HG02938 (cell line): Measurements from ENCODE around the gene RINL.

Experiments
- ATAC-seq: cut with Tn5 transposase; IDR thresholded peaks from one replicate; pipeline ENCODE4 v1.9.1; 2021; ENCODE audit warnings: mild to moderate bottlenecking, moderate library complexity; ENCODE audit not compliant: unreplicated experiment

RINL gene

DNA sequence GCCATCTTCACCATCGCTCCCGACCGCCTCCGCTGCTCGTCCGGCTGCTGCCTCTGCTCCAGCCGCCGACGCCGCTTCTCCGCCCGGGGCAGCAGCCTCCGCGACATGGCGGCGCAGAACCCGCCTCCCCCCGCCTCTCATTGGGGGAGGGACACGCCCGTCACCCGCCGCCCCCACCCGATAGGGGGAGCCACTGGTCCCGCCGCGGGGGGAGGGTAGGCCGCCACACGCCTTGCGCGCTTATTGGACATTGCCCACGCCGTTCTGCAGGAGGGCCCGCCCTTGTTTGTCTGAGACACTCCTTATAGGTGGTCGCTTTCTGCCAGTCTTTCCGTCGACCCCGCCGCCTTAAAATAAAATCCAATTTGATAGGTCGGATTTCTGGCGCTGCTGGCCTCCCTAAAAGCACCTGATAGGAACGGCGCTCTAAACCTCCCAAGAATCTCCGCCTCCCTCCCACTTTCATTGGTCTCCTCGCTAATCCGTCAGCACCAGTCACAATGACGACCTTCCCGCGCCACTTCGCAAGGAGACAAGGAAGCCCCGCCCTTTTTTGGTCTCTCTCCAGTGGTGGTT is 28.1 kb downstream of the RINL start, which contains the start of gene HNRNPL:
Gene HNRNPL (minus strand): TSS at position 127 of the 576 bp plus-strand sequence. CDS start 20 bp downstream, at position 107.
- peak; percentile 57 for ATAC-seq

- ATAC-seq, result peak; percentile 14
Measured at GRCh38 chr19:38849147-38849859, 28.8 kb downstream of the RINL start.

GRCh38 chr19:38848299-38849146 is 29.6 kb downstream of the RINL start:
- ATAC-seq, result no peak

GRCh38 chr19:38846097-38846496 is 32.0 kb downstream of the RINL start:
- ATAC-seq, result no peak

- no peak for ATAC-seq
Measured at GRCh38 chr19:38845374-38846024, 32.6 kb downstream of the RINL start.

DNA sequence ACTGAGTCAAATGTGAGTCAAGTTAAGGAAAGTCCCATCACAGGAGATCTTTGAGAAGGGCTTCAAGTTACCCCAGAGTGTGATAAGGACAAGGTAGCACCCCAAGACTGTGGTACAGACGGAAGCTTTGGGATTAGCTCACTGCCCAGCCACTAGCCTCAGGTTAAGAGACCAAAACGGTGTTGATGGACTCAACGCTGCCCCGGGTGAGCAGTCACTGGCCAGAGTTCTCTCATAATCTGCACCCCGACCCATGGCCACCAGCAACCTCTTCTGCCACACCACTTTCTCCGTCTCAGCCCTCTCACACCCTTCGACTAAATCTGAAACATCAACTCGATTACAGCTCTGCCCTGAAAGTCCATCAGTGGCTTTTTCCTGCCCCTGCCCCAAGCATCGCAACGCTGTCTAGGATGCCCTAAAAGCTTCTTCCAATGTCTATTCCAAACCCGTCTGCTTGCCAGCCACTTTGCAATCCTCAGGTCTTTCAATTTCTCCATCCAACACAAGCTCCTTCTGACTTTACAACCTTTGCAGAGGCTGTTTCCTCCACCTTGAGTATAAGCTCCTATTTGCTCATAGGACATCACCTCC is 33.9 kb downstream of the RINL start:
- ATAC-seq, result no peak

DNA sequence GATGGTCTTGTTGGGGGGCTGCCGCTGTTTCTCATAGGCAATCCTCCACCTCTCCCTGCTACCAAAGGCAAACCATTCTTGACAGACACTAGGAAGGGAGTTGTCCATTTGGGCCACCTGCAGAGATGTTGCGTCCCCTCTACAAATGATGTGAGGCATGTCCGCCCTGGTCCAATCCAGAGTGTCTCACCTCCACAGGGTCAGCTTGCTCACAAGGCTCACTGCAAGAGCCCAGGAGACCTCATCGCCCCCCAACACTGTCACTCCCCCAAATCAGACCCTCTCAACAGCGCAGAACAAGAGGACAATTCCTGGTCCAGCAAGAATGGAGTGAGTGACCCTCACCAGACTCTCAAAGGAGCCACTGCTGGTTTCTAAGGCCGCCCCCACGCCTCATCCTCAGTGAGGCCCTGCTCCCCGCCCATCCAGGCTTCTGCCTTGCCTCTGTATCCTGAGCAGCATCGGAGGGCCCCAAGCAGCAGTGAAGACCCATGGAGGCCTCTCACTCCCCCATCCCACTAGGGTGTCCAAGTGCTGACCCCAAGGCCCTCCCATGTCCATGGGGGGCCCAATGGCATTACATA is 34.8 kb downstream of the RINL start:
- ATAC-seq, result no peak

DNA sequence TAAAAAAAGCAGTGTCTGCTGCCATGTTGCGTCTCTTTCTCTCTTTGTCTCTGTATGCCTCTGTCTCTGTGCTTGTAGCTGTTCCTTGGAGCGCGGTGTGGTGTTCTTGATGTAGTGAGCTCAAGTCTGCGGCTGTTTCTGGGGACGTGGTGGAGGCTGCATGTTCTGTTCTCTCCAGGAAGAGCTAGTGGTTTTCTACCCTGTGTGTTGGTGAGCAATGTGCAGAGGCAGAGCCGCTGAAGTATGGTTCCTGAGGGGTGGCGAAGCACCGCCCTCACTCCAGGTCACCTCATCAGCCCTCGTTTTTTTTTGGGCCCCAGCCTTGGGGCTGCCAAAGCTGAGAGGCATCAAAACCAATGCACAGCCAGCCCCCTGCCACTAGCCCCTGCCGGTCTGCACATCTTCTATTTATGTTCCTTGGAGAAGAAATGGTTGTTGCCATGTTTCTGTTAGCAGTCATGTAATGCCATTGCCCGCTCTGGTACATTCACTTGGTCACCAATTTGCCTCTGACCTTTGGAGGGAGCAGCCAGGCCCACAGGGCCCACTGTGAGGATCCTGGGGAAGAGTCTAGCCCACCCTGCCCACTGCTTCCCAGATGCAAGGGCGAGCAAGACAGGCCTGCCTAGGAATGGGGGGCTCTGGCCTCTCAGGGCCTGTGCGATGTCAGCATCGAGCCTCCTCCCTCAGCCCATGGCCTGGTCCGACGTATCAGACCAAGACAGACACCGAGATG is 35.5 kb downstream of the RINL start:
- ATAC-seq, result no peak

GRCh38 chr19:38841787-38842438 is 36.2 kb downstream of the RINL start:
- no peak for ATAC-seq

DNA sequence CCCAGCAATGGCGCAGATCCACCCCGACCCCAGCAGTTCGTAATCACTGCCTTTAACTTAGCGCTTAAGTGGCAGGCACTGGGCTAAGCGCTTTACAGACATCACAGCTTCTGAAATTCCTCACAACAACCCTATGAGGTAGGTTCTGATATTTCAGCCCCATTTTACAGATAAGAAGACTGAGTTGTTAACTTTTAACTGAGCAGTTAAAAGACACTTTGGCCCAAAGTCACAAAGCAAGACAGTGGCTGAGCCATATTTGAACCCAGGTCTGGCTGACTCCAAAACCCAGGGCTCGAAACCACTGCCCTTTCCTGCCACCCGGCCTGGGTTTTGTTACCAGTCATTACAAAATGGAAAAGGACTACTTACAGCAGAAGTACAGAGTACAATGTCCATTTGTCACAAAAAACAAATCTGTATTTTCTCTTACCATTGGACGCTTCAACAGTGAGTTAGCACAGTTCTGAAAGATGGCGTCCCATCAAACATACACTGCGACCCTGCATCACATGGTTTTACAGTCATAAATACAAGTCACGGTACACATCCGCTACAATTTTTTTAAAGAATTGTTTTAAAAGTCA is 36.8 kb downstream of the RINL start:
- no peak for ATAC-seq

DNA sequence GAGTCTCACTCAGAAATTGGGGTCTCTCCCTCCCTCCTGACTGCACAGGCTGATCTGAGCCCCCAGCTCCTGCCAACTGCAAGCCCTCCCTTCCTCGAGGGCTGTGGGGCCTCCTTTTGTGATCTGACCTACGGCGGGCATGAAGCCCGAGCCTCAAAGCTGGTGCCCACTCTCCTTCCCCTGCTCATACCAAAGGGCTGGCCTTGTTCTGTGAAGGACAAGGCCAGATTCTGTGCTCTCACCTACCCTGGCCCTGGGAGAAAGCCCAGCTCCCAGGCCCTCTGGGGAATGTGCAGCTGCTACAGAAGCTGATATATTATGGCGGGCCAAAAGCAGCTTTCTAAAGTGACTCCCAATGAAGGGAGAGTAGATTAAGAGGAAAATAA is 37.5 kb downstream of the RINL start:
- no peak for ATAC-seq

DNA sequence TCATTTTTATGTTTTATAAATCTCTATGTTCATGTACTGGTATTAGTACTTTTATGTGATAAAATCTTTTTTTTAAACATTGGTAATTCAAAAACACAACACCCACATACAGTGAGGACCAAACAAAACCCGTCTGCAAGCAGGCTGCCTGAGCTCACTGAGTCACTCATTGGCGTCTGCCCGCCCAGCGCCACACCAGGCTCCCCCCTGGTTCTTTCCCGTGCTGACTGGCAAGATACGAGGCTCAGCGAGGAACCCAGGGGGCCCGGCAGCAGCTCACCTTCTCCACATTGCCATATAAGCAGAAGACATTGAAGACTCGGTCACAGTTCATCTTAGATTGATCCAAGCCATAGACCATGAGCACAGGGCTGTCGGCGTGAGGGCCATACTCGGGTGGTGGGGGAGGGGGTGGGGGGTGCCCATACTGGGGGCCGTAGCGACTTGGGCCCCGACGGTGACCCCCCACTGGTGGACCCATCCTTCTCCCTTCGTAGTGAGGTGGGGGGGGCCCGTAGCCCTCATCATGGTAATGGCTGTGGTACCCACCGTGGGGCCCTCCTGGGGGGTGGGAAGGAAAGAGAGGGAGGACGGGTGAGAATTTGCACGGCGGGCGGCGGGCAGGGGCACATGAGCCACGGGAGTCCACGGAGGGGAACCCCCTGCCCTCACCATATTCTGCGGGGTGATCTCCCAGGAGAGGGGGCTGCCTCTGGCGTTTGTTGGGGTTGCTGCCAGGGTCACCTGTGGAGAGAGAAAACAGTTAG is 38.1 kb downstream of the RINL start:
- ATAC-seq, result no peak

GRCh38 chr19:38838986-38839761 is 38.9 kb downstream of the RINL start:
- ATAC-seq, result no peak

DNA sequence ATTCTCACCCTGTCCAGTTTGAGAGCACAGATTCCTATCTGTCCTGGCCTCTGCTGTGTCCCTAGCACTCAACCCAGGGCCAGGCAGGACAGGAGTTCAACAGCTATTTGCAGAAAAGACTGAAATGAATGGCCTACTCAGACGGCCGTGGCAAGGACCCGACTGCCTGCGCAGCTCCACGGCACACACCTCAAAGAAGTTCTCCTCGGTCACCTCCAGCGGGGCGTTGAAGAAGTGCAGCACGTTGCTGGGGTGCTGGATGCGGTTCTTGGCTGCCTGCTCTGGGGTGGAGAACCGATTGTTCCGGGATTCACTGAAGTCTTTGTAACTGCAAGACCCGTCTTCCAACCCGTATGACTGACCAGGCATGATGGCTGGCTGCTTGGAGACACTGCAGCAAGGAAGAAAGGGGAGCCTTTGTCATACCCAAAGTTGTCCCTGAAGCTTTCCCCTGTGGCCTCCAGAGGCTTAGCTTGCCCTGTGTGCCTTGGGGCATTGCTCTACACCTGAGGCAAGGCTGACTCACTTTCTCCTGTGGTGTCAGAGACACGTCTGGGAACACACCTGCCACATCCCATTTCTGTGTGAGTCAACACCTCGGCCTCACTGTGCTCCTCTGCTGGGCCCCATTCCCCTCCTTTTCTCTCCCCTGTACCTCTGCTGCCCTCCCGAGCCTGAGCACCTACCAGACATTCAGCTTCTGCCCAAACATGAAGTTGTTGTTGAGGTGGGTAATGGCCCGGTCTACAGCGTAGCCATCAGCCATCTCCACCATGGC is 39.7 kb downstream of the RINL start:
- ATAC-seq, result no peak

DNA sequence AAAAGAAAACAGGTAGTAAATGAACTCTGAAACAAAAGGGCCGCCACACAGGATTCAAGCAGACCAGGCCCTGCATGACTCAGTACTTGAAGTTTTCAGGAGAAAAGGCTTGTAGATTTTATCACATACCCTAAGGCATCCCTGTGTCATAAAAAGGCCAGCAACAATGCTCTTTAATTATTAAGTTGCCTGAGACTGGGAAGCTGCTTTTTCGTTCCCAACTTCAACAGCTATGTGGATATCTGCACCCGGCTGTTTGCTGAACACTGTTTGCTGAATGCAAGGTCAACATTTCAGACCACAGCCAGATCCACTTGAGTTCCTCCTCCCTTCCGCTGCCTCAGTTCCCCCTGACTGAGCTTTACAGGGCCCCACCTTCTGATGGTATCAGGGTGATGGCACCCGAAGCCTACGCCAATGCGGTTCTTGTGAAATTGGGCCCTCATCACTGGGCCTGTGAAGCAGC is 40.4 kb downstream of the RINL start:
- ATAC-seq, result no peak

DNA sequence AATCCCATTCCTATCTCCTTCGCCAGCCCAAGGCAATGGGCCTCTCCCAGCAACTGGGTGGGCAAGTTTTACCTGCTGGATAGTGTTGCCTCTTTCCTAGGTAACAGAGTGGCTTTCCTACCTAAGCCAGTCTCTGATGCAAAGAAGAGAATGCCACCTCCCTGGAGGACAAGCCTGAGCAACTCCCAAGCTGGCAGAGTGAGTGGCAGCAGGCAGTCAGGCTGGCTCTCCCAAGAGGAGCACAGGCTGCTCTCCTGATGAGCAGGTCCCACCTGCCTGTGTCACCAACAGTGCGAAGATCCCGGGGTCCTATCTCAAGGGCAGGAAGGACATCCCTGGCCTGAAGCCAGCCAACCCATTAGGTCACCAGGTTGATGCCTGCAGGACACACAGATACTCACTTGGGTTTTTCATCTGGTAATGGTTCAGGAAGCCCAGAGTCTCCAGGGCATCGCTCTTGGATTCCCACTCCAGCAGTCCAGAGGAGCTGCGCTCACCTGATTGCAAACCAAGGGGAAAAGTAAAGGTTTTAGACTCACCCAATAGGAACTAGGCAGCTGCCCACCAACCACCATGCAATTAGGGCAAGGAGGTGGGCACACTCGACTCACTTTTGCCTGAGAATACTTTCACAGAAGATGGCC is 41.0 kb downstream of the RINL start:
- ATAC-seq, result no peak
